Sigmoid colon (tissue), 4 donors: ENCODE results near the gene SPOCK1.

ENCODE experiments used
- CTCF ChIP-seq, 4 experiments: fragments of 450-650 bp in 3 of 4; fragments of 200-600 bp in 1 of 4; IDR thresholded peaks; one replicate each; pipeline ENCODE4 v1.5.1; 2016 to 2019; ENCODE audit warnings: antibody characterized with exemption in 4 of 4, mild to moderate bottlenecking in 3 of 4, moderate library complexity in 2 of 4
- EP300 ChIP-seq, 4 donors: sonication (generic); formaldehyde crosslinking; IDR thresholded peaks; one replicate each; pipeline ENCODE4 v1.6.1; 2017; ENCODE audit warnings: antibody characterized with exemption in 4 of 4
- POLR2A ChIP-seq, 2 donors: fragments of 450-650 bp; IDR thresholded peaks; one replicate each; pipeline ENCODE4 v1.6.1; 2016; ENCODE audit warnings: antibody characterized with exemption in 2 of 2, mild to moderate bottlenecking in 2 of 2, moderate library complexity in 2 of 2
- POLR2AphosphoS5 ChIP-seq, 4 donors: sonication (generic); formaldehyde crosslinking; IDR thresholded peaks; one replicate each; pipeline ENCODE4 v1.6.1; 2017; ENCODE audit warnings: antibody characterized with exemption in 4 of 4

GRCh38 chr5:137217599-137218200 lies 281.4 kb downstream of the SPOCK1 start:
- TF ChIP-seq CTCF (IDR thresholded peaks at IDR 0.05) (no peak), POLR2A (IDR thresholded peaks at IDR 0.05) (no peak), EP300 (IDR thresholded peaks at IDR 0.05) (no peak), POLR2AphosphoS5 (IDR thresholded peaks at IDR 0.05) (no peak)
